ENCODE measurements around the gene HIVEP2.

GRCh38 chr6:142726616-142727015 lies 218.4 kb downstream of the HIVEP2 start:
- TF ChIP-seq CTCF (conservative IDR thresholded peaks at IDR 0.05; ENCODE audit: low read depth, low read length) (no peak), EZH2 (IDR thresholded peaks at IDR 0.05; ENCODE audit: borderline replicate concordance, low read depth, low read length, poor library complexity, severe bottlenecking) (no peak)

Measured in A673 (cell line).